Glutamatergic neuron (in vitro differentiated cells): ENCODE measurements around the gene CELF1. TPM values are rescaled to one million over a fixed set of nuclear protein-coding genes. Genes with fewer than 3 reads are reported as not detected.

ENCODE experiments used
- DNase-seq: peaks from one replicate; pipeline ENCODE4 v3.0.0; 2022
- H3K27ac Mint-ChIP-seq: one replicate; pipeline ENCODE4 v1.8.0; 2020; ENCODE audit warnings: mild to moderate bottlenecking, mixed read lengths, inconsistent platforms; ENCODE audit not compliant: unreplicated experiment
- H3K27me3 Mint-ChIP-seq: one replicate; pipeline ENCODE4 v1.8.0; 2020; ENCODE audit warnings: mild to moderate bottlenecking, moderate library complexity, mixed read lengths, inconsistent platforms; ENCODE audit not compliant: unreplicated experiment
- H3K36me3 Mint-ChIP-seq: one replicate; pipeline ENCODE4 v1.8.0; 2020; ENCODE audit warnings: mild to moderate bottlenecking, mixed read lengths, inconsistent platforms; ENCODE audit not compliant: unreplicated experiment
- H3K4me1 Mint-ChIP-seq: one replicate; pipeline ENCODE4 v1.8.0; 2020; ENCODE audit warnings: mild to moderate bottlenecking, low read depth, mixed read lengths, inconsistent platforms; ENCODE audit not compliant: unreplicated experiment
- H3K4me3 Mint-ChIP-seq: one replicate; pipeline ENCODE4 v1.8.0; 2020; ENCODE audit warnings: mild to moderate bottlenecking, mixed read lengths, inconsistent platforms; ENCODE audit not compliant: unreplicated experiment
- H3K9me3 Mint-ChIP-seq: one replicate; pipeline ENCODE4 v1.8.0; 2020; ENCODE audit warnings: mild to moderate bottlenecking, moderate library complexity, mixed read lengths, inconsistent platforms; ENCODE audit not compliant: unreplicated experiment
- total RNA-seq: library from RNA; stranded (reverse); fragmentation: NEBNext Ultra II Directional; extraction: Animal tissue kit (Norgen Biotek cat#: 25700); gene quantifications from one replicate; pipeline ENCODE4 v1.2.1, GENCODE V29; 2021; ENCODE audit not compliant: unreplicated experiment
- TF ChIP-seq, protein P1 (sequence below): fragments of 200-600 bp; sonication (generic); IDR thresholded peaks from one replicate; pipeline ENCODE4 v1.5.0; 2021; ENCODE audit not compliant: partially characterized antibody, unreplicated experiment

Gene CELF1
- total RNA-seq, 1 donor from 2014 or later: 261 TPM

- Mint-ChIP-seq H3K27ac (no peak overlapping the region), H3K9me3 (no peaks in the 10 kb centered on the region), H3K36me3 (peaks cover 5% of the 10 kb centered on the region), H3K4me1 (peaks cover 5% of the 10 kb centered on the region), H3K4me3 (no peak overlapping the region), H3K27me3 (peaks cover 1% of the 10 kb centered on the region)
- TF ChIP-seq, protein P1, sequence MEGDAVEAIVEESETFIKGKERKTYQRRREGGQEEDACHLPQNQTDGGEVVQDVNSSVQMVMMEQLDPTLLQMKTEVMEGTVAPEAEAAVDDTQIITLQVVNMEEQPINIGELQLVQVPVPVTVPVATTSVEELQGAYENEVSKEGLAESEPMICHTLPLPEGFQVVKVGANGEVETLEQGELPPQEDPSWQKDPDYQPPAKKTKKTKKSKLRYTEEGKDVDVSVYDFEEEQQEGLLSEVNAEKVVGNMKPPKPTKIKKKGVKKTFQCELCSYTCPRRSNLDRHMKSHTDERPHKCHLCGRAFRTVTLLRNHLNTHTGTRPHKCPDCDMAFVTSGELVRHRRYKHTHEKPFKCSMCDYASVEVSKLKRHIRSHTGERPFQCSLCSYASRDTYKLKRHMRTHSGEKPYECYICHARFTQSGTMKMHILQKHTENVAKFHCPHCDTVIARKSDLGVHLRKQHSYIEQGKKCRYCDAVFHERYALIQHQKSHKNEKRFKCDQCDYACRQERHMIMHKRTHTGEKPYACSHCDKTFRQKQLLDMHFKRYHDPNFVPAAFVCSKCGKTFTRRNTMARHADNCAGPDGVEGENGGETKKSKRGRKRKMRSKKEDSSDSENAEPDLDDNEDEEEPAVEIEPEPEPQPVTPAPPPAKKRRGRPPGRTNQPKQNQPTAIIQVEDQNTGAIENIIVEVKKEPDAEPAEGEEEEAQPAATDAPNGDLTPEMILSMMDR: no peak
- DNase-seq: no peak
Measured at GRCh38 chr11:47573321-47573720, 20.4 kb upstream of the CELF1 start.

GRCh38 chr11:47572715-47573255 lies 19.9 kb upstream of the CELF1 start:
- Mint-ChIP-seq H3K27me3 (peaks cover 1% of the 10 kb centered on the region), H3K36me3 (peaks cover 5% of the 10 kb centered on the region), H3K27ac (no peak overlapping the region), H3K9me3 (no peaks in the 10 kb centered on the region), H3K4me1 (peaks cover under 1% of the 10 kb centered on the region), H3K4me3 (no peak overlapping the region)
- TF ChIP-seq, protein P1: no peak
- no peak for DNase-seq

DNA sequence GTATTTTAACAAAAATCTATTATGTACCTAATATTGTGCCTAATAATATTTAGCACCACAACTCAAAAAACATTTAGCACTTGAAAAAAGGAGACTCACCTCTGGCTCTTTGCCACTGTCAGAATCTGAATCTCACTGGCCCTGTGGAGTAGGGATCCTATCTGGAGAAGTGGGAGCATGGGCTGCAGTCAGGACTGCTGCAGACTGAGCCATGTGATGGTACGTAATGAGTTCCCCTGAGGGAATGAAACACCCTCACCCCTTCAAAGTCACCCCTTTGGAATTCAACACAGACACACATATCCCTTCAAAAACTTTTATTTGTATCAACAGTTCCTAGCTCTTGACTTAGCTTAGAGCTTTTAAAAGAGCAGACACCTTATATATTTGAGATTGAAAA lies 19.0 kb upstream of the CELF1 start:
- Mint-ChIP-seq H3K9me3 (no peaks in the 10 kb centered on the region), H3K4me1 (no peaks in the 10 kb centered on the region), H3K36me3 (peaks cover 5% of the 10 kb centered on the region), H3K4me3 (no peak overlapping the region), H3K27me3 (peaks cover 1% of the 10 kb centered on the region), H3K27ac (no peak overlapping the region)
- DNase-seq: no peak
- TF ChIP-seq, protein P1: no peak

DNA sequence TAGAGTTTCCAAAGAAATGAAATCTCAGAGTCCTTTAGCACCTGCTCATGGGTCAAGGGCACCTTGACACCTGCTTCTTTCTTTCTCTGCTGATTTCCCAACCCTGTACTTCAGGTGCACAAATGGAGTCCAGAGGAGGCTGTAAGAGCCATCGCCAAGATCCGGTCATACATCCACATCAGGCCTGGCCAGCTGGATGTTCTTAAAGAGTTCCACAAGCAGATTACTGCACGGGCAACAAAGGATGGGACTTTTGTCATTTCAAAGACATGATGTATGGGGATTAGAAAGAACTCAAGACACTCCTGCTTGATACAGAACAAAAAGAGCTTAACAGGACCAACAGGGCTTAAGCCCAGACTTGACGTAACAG lies 18.4 kb upstream of the CELF1 start:
- H3K27ac Mint-ChIP-seq: no peak overlapping the region
- no peak for DNase-seq
- peaks cover 1% of the 10 kb centered on the region for H3K27me3 Mint-ChIP-seq
- H3K36me3 Mint-ChIP-seq: peaks cover 5% of the 10 kb centered on the region
- H3K4me1 Mint-ChIP-seq: no peaks in the 10 kb centered on the region
- H3K9me3 Mint-ChIP-seq: no peaks in the 10 kb centered on the region
- H3K4me3 Mint-ChIP-seq: no peak overlapping the region
- TF ChIP-seq, protein P1: no peak

GRCh38 chr11:47570651-47571356 lies 17.9 kb upstream of the CELF1 start:
- no peaks in the 10 kb centered on the region for H3K4me1 Mint-ChIP-seq
- H3K27me3 Mint-ChIP-seq: peaks cover 1% of the 10 kb centered on the region
- H3K27ac Mint-ChIP-seq: no peak overlapping the region
- DNase-seq: no peak
- TF ChIP-seq, protein P1: no peak
- peaks cover 5% of the 10 kb centered on the region for H3K36me3 Mint-ChIP-seq
- H3K4me3 Mint-ChIP-seq: no peak overlapping the region
- H3K9me3 Mint-ChIP-seq: no peaks in the 10 kb centered on the region
